Measurements from ENCODE around the gene INPPL1.
A peak's percentile ranks its signal among the peaks of the same experiment; 100 is the strongest.

DNA sequence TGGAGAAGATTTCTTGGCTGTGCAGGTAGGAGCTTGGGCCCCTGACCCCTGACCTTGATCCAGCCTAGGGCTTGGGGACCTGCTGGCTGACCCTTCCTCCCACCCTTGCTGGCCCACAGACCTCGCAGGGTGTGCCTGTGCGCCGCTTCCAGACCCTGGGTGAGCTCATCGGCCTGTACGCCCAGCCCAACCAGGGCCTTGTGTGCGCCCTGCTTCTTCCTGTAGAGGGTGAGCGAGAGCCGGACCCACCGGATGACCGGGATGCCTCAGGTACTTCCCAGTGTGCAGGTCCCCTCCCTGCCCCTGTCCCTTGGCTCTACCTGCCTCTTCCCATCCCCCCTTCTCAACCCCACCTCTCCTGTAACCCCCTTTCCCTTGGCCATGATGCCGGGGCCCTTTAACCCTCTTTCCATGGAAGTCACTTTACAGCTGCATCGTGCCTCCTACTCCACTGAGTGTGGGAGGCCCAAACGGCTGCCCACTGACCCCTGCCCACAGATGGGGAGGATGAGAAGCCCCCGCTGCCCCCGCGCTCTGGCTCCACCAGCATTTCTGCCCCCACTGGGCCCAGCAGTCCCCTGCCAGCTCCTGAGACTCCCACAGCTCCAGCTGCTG, 3.8 kb downstream of the INPPL1 start:
- TF ChIP-seq, protein P1, sequence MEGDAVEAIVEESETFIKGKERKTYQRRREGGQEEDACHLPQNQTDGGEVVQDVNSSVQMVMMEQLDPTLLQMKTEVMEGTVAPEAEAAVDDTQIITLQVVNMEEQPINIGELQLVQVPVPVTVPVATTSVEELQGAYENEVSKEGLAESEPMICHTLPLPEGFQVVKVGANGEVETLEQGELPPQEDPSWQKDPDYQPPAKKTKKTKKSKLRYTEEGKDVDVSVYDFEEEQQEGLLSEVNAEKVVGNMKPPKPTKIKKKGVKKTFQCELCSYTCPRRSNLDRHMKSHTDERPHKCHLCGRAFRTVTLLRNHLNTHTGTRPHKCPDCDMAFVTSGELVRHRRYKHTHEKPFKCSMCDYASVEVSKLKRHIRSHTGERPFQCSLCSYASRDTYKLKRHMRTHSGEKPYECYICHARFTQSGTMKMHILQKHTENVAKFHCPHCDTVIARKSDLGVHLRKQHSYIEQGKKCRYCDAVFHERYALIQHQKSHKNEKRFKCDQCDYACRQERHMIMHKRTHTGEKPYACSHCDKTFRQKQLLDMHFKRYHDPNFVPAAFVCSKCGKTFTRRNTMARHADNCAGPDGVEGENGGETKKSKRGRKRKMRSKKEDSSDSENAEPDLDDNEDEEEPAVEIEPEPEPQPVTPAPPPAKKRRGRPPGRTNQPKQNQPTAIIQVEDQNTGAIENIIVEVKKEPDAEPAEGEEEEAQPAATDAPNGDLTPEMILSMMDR (IDR thresholded peaks at IDR 0.05): peak in 1 of 4 experiments; percentile 16
- TF ChIP-seq POLR2AphosphoS5 (IDR thresholded peaks at IDR 0.05): no peak

All from sigmoid colon (tissue), 4 donors.